Ascending aorta (tissue), 2 donors: ENCODE data around the gene SH3RF3. TPM values are rescaled to one million over a fixed set of nuclear protein-coding genes. Genes with fewer than 3 reads are reported as not detected.
A peak's percentile ranks its signal among the peaks of the same experiment; 100 is the strongest.

Source experiments
- DNase-seq, 2 donors: peaks; one replicate each; pipeline ENCODE4 v3.0.0-alpha.2; 2019; ENCODE audit warnings: low spot score in 2 of 2
- H3K27ac ChIP-seq, 2 donors: fragments of 200-600 bp; sonication (generic); one replicate each; pipeline ENCODE4 v1.5.1; 2016 to 2017; ENCODE audit warnings: mild to moderate bottlenecking in 1 of 2
- H3K27me3 ChIP-seq: fragments of 200-600 bp; sonication (generic); one replicate; pipeline ENCODE4 v1.5.1; 2017
- H3K36me3 ChIP-seq, 2 donors: fragments of 200-600 bp; sonication (generic); one replicate each; pipeline ENCODE4 v1.5.1; 2016
- H3K4me1 ChIP-seq, 2 donors: fragments of 200-600 bp; sonication (generic); one replicate each; pipeline ENCODE4 v1.5.1; 2016 to 2017; ENCODE audit warnings: mild to moderate bottlenecking in 1 of 2
- H3K4me3 ChIP-seq, 2 donors: fragments of 200-600 bp; sonication (generic); one replicate each; pipeline ENCODE4 v1.5.1; 2016 to 2017; ENCODE audit warnings: mild to moderate bottlenecking in 1 of 2
- H3K9me3 ChIP-seq, 2 donors: fragments of 200-600 bp; sonication (generic); one replicate each; pipeline ENCODE4 v1.5.1; 2016
- intact Hi-C: fragments of 100-400 bp; cut with DNase I; formaldehyde crosslinking; loops from one replicate; pipeline ENCODE4 v1.15.1; 2023
- total RNA-seq: library from RNA; depleted of rRNA; stranded (reverse); fragments of >200 nt; gene quantifications from one replicate; pipeline ENCODE4 v1.1.0, GENCODE V29; 2016
- TF ChIP-seq, protein P1 (sequence below), 3 experiments: fragments of 200-600 bp in 2 of 3; fragments of 450-650 bp in 1 of 3; sonication (generic) in 2 of 3; IDR thresholded peaks; one replicate each; pipeline ENCODE4 v1.5.1; 2016 to 2019; ENCODE audit warnings: antibody characterized with exemption in 3 of 3, mild to moderate bottlenecking in 1 of 3, moderate library complexity in 1 of 3

Gene SH3RF3
- total RNA-seq, 1 donor from 2014 or later = 53.5 TPM

DNA sequence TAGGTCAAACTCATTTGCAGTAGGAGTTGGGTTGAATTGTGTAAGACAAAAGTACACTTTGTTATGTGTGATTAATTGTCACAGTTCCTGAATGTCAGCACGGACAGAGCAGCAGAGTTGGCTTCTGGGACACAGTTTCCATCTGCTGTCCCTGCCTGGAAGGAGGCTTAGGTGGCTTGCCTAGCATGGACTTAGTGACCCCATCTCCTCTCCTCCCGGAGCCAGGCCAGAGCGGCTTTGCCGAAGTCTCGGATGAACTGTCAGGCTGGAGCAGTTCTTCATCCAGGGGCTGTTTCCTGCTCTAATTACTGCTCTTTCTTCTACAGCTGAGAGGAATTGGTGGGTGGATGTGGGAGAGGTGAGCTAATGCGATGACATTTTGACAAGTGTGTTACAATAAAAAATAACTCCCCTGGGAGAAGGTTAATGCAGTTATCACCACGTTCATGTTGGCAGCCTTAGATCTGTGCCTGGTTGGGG, 102.0 kb downstream of the SH3RF3 start:
- intact Hi-C loops = no loop called here
- TF ChIP-seq, protein P1, sequence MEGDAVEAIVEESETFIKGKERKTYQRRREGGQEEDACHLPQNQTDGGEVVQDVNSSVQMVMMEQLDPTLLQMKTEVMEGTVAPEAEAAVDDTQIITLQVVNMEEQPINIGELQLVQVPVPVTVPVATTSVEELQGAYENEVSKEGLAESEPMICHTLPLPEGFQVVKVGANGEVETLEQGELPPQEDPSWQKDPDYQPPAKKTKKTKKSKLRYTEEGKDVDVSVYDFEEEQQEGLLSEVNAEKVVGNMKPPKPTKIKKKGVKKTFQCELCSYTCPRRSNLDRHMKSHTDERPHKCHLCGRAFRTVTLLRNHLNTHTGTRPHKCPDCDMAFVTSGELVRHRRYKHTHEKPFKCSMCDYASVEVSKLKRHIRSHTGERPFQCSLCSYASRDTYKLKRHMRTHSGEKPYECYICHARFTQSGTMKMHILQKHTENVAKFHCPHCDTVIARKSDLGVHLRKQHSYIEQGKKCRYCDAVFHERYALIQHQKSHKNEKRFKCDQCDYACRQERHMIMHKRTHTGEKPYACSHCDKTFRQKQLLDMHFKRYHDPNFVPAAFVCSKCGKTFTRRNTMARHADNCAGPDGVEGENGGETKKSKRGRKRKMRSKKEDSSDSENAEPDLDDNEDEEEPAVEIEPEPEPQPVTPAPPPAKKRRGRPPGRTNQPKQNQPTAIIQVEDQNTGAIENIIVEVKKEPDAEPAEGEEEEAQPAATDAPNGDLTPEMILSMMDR (IDR thresholded peaks at IDR 0.05) = no peak

DNA sequence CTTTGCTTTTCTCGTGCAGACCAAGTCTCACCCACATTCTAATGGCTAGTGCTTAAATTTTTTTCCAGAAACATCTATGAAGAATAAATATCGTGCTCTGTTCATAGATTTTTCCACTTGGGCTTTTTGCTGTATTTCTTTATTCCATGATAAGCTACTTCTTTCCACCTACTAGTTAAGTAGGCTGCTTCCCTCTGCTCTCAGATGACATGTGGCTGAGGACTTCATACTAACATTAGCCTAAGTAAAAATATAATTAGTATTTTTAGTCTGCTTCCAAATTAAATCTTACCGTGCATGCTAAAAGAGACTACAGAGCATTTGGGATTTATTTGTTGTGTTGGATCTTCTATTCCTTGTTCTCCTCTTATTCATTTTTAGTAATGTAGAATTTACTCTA, 102.4 kb downstream of the SH3RF3 start:
- no peak for DNase-seq
- Histone ChIP-seq H3K36me3 (no peaks in the 10 kb centered on the region), H3K27ac (peak overlapping the region in 1 of 2 donors; percentile 13), H3K4me1 (peaks cover 9 to 36% of the 10 kb centered on the region in 2 donors), H3K9me3 (no peaks in the 10 kb centered on the region), H3K27me3 (no peaks in the 10 kb centered on the region), H3K4me3 (peak overlapping the region in 1 of 2 donors; percentile 17)
- TF ChIP-seq, protein P1 (IDR thresholded peaks at IDR 0.05) = no peak
- intact Hi-C loops = no loop called here

More for the DNA sequence above, 102.0 kb downstream of the SH3RF3 start:
- H3K4me3 ChIP-seq = peak overlapping the region in 1 of 2 donors; percentile 17
- no peaks in the 10 kb centered on the region for H3K36me3 ChIP-seq
- DNase-seq = peak in 1 of 2 donors; percentile 65
- no peaks in the 10 kb centered on the region for H3K9me3 ChIP-seq
- peaks cover 4 to 33% of the 10 kb centered on the region in 2 donors for H3K4me1 ChIP-seq
- H3K27ac ChIP-seq = peak overlapping the region; percentile 13 to 35
- no peaks in the 10 kb centered on the region for H3K27me3 ChIP-seq

DNA sequence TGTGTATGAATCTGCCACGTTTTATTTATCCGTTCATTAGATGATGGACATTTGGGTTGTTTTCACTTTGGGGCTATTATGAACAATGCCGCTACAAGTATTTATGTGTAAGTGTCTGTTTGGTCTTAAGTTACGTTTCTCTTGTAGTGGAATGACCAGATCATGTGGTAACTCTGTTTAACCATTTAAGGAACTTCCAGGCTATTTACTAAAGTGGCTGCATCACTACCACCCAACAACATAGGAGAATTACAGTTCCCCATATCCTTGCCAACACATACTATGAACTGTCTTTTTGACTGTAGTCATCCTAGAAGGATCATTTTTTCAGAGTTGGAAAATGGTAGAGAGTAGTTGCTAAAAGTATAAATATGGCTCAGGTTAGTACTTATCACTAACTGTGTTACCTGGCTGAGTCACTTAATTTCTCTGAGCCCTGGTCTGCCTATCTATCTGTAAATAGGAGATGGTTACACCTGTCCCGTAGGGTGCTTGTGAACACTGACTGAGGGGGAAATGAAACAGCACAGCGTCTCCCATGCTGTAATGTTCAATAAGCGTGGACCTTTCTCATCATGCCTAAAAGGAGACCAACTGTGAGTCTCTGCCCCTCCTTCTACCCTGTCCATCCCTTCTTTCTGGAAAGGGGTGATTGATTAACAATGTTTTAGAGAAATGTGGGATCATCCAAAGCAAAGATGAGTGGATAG, 103.1 kb downstream of the SH3RF3 start:
- Histone ChIP-seq H3K9me3 (no peaks in the 10 kb centered on the region), H3K36me3 (no peaks in the 10 kb centered on the region), H3K4me1 (peaks cover 12 to 44% of the 10 kb centered on the region in 2 donors), H3K27me3 (no peaks in the 10 kb centered on the region), H3K4me3 (no peak overlapping the region), H3K27ac (no peak overlapping the region)
- intact Hi-C loops = no loop called here
- TF ChIP-seq, protein P1 (IDR thresholded peaks at IDR 0.05) = no peak
- no peak for DNase-seq

DNA sequence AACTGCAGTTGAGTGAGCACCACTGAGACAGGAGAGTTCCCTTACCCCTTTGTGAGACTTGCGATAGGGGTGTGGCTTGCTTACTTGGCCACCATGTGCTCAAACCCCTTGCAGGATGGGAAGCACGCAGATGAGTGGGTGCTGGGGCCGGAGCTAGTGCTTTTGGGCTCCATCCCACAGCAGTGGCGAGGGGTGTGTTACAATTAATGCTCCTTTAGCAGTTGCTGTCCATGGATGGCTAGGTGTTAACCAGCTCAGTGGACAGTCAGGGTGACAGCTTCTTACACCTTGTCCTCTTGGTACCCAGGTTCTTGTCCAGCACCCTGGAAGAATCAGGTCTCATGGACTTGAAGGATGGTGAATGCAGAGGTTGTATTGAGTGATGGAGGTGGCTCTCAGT, 103.9 kb downstream of the SH3RF3 start:
- intact Hi-C loops = no loop called here
- Histone ChIP-seq H3K27ac (no peak overlapping the region), H3K4me1 (peaks cover 13 to 49% of the 10 kb centered on the region in 2 donors), H3K36me3 (no peaks in the 10 kb centered on the region), H3K4me3 (no peak overlapping the region), H3K9me3 (no peaks in the 10 kb centered on the region), H3K27me3 (no peaks in the 10 kb centered on the region)
- TF ChIP-seq, protein P1 (IDR thresholded peaks at IDR 0.05) = no peak
- peak in 1 of 2 donors; percentile 54 for DNase-seq

DNA sequence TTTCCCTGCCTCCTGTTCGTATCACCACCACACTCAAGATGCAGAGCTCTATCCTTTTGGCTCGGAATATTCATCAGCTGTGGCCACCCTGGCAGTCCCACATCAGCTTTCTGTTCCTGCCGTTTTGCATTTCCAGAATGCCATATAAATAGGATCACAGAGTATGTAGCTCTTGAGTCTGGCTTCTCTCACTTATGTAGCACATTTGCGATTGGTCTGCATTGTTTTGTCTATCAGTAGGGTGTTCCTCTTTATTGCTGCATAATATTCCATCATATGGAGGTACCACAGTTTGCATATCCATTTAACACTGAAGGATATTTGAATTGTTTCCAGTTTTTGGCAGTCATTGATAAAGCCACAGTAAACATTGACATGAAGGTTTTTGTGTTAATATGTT, 104.6 kb downstream of the SH3RF3 start:
- H3K9me3 ChIP-seq = no peaks in the 10 kb centered on the region
- DNase-seq = no peak
- H3K36me3 ChIP-seq = no peaks in the 10 kb centered on the region
- TF ChIP-seq, protein P1 (IDR thresholded peaks at IDR 0.05) = no peak
- H3K27ac ChIP-seq = no peak overlapping the region
- H3K4me3 ChIP-seq = no peak overlapping the region
- intact Hi-C loops = no loop called here
- peaks cover 13 to 54% of the 10 kb centered on the region in 2 donors for H3K4me1 ChIP-seq
- H3K27me3 ChIP-seq = no peaks in the 10 kb centered on the region
